HG02763 (cell line): ENCODE results near the gene SCFD2.

Experiments used
- ATAC-seq: cut with Tn5 transposase; IDR thresholded peaks from one replicate; pipeline ENCODE4 v1.9.1; 2021; ENCODE audit warnings: mild to moderate bottlenecking, moderate library complexity; ENCODE audit not compliant: unreplicated experiment

Gene SCFD2

GRCh38 chr4:53019485-53020382 is 346.1 kb downstream of the SCFD2 start:
- no peak for ATAC-seq

- no peak for ATAC-seq
Measured at GRCh38 chr4:53018471-53018870, 347.4 kb downstream of the SCFD2 start.

- ATAC-seq: no peak
Measured at GRCh38 chr4:53016099-53016820, 349.6 kb downstream of the SCFD2 start.

- no peak for ATAC-seq
Measured at GRCh38 chr4:53015681-53016080, 350.2 kb downstream of the SCFD2 start.

- ATAC-seq: no peak
Measured at GRCh38 chr4:53014881-53015280, 351.0 kb downstream of the SCFD2 start.

- no peak for ATAC-seq
Measured at GRCh38 chr4:53013873-53014775, 351.7 kb downstream of the SCFD2 start.

- ATAC-seq: peak; percentile 70
Measured at GRCh38 chr4:53012738-53013137, 353.1 kb downstream of the SCFD2 start.

- ATAC-seq: no peak
Measured at GRCh38 chr4:53011259-53011905, 354.5 kb downstream of the SCFD2 start.

GRCh38 chr4:53010318-53010717 is 355.5 kb downstream of the SCFD2 start:
- no peak for ATAC-seq

GRCh38 chr4:53009824-53010223 is 356.0 kb downstream of the SCFD2 start:
- ATAC-seq: no peak

GRCh38 chr4:53007024-53007423 is 358.8 kb downstream of the SCFD2 start:
- ATAC-seq: no peak

- no peak for ATAC-seq
Measured at GRCh38 chr4:53005808-53006207, 360.1 kb downstream of the SCFD2 start.

GRCh38 chr4:53005149-53005546 is 360.7 kb downstream of the SCFD2 start:
- no peak for ATAC-seq

- no peak for ATAC-seq
Measured at GRCh38 chr4:53004497-53005148, 361.2 kb downstream of the SCFD2 start.

GRCh38 chr4:53003959-53004358 is 361.9 kb downstream of the SCFD2 start:
- no peak for ATAC-seq

- no peak for ATAC-seq
Measured at GRCh38 chr4:53000560-53000959, 365.3 kb downstream of the SCFD2 start.

- no peak for ATAC-seq
Measured at GRCh38 chr4:52999626-53000025, 366.2 kb downstream of the SCFD2 start.

- ATAC-seq: no peak
Measured at GRCh38 chr4:52998413-52998812, 367.4 kb downstream of the SCFD2 start.

- no peak for ATAC-seq
Measured at GRCh38 chr4:52997132-52997416, 368.8 kb downstream of the SCFD2 start.
